Astrocyte (in vitro differentiated cells and primary cell): ENCODE data around the gene RIMBP2. TPM values are rescaled to one million over a fixed set of nuclear protein-coding genes. Genes with fewer than 3 reads are reported as not detected.

Experiments
- DNase-seq: peaks from one replicate; pipeline ENCODE4 v3.0.0-alpha.2; 2010; ENCODE audit warnings: low read depth
- FAIRE-seq: peaks from 2 replicates; lab custom pipeline; 2011; peaks lifted over from hg19 to GRCh38; lab: Jason Lieb, UNC
- H2AFZ ChIP-seq: 2 replicates; pipeline ENCODE4 v1.6.0; 2012; ENCODE audit warnings: low read depth, low read length, inconsistent platforms
- H3K27ac ChIP-seq: 2 replicates; pipeline ENCODE4 v1.5.1; 2011; ENCODE audit warnings: low read depth, low read length, inconsistent platforms
- H3K27me3 ChIP-seq: 2 replicates; pipeline ENCODE4 v1.6.0; 2011; ENCODE audit warnings: low read length, inconsistent platforms; ENCODE audit not compliant: insufficient read depth
- H3K36me3 ChIP-seq: 2 replicates; pipeline ENCODE4 v1.5.1; 2011; ENCODE audit warnings: low read length, inconsistent platforms; ENCODE audit not compliant: insufficient read depth
- H3K4me1 ChIP-seq: 2 replicates; pipeline ENCODE4 v1.5.1; 2011; ENCODE audit warnings: low read length, inconsistent platforms; ENCODE audit not compliant: insufficient read depth
- H3K4me2 ChIP-seq: 2 replicates; pipeline ENCODE4 v1.6.0; 2012; ENCODE audit warnings: low read length, inconsistent platforms
- H3K4me3 ChIP-seq: 2 replicates; pipeline ENCODE4 v1.5.1; 2011; ENCODE audit warnings: low read depth, mild to moderate bottlenecking, low read length, inconsistent platforms; ENCODE audit not compliant: insufficient read depth
- H3K79me2 ChIP-seq: 2 replicates; pipeline ENCODE4 v1.6.0; 2012; ENCODE audit warnings: mild to moderate bottlenecking, low read length, inconsistent platforms; ENCODE audit not compliant: insufficient read depth
- H3K9ac ChIP-seq: 2 replicates; pipeline ENCODE4 v1.6.0; 2012; ENCODE audit warnings: mild to moderate bottlenecking, low read length, inconsistent platforms
- H3K9me3 ChIP-seq: 2 replicates; pipeline ENCODE4 v1.5.1; 2012; ENCODE audit warnings: low read depth, mild to moderate bottlenecking, low read length, inconsistent platforms; ENCODE audit not compliant: insufficient read depth
- H4K20me1 ChIP-seq: 2 replicates; pipeline ENCODE4 v1.6.0; 2012; ENCODE audit warnings: low read length, inconsistent platforms; ENCODE audit not compliant: insufficient read depth
- H3K27ac Mint-ChIP-seq: one replicate; pipeline ENCODE4 v1.8.0; 2021; ENCODE audit warnings: mild to moderate bottlenecking, mixed read lengths; ENCODE audit not compliant: unreplicated experiment
- H3K27me3 Mint-ChIP-seq: one replicate; pipeline ENCODE4 v1.8.0; 2021; ENCODE audit warnings: low read depth, mixed read lengths; ENCODE audit not compliant: unreplicated experiment
- H3K36me3 Mint-ChIP-seq: one replicate; pipeline ENCODE4 v1.8.0; 2021; ENCODE audit warnings: low read depth, mixed read lengths; ENCODE audit not compliant: unreplicated experiment
- H3K4me1 Mint-ChIP-seq: one replicate; pipeline ENCODE4 v1.8.0; 2021; ENCODE audit warnings: low read depth, mixed read lengths; ENCODE audit not compliant: unreplicated experiment
- H3K4me3 Mint-ChIP-seq: one replicate; pipeline ENCODE4 v1.8.0; 2021; ENCODE audit warnings: mild to moderate bottlenecking, moderate library complexity, mixed read lengths; ENCODE audit not compliant: unreplicated experiment
- H3K9me3 Mint-ChIP-seq: one replicate; pipeline ENCODE4 v1.8.0; 2021; ENCODE audit warnings: mild to moderate bottlenecking, mixed read lengths; ENCODE audit not compliant: unreplicated experiment
- EZH2 ChIP-seq: IDR thresholded peaks from 2 replicates; pipeline ENCODE4 v1.6.1; 2012; ENCODE audit warnings: mild to moderate bottlenecking, low read length, inconsistent platforms; ENCODE audit not compliant: insufficient read depth
- total RNA-seq: library from RNA; stranded (reverse); gene quantifications from 2 replicates; pipeline ENCODE4 v1.2.1, GENCODE V29; 2021
- TF ChIP-seq, protein P1 (sequence below): IDR thresholded peaks from 2 replicates; pipeline ENCODE4 v1.5.1; 2011; ENCODE audit warnings: low read depth, mild to moderate bottlenecking, inconsistent platforms, low read length, moderate library complexity; ENCODE audit not compliant: insufficient read depth

Gene RIMBP2
- total RNA-seq, 1 donor from 2014 or later = 2.2 TPM

DNA sequence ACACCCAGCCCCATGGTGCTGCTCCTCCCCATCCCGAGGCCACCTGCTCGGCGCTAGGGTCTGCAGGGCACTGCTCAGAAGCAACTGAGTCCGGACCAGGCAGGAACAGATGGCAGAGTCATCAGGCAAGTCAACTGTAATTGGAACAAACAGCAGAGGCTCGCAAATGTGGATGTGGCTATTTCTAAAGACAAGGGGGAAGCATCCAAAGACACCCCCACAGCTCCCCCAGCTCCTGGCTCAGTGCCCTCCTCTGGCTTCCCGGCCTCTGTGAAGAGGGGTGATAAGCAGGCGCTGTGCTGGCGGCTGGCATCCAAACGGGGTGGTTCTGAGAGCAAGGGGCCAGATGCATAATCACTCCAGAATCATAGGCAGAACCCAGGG is 252.8 kb downstream of the RIMBP2 start:
- FAIRE-seq (no peak), DNase-seq (no peak)
- no peak overlapping the region for H3K9ac ChIP-seq
- Mint-ChIP-seq H3K4me1 (no peaks in the 10 kb centered on the region), H3K9me3 (peaks cover 21% of the 10 kb centered on the region), H3K36me3 (no peaks in the 10 kb centered on the region), H3K27ac (no peak overlapping the region), H3K4me3 (no peak overlapping the region), H3K27me3 (no peaks in the 10 kb centered on the region)
- no peaks in the 10 kb centered on the region for H3K79me2 ChIP-seq
- H3K4me2 ChIP-seq = no peak overlapping the region
- H3K9me3 ChIP-seq = peaks cover 19% of the 10 kb centered on the region
- no peaks in the 10 kb centered on the region for H3K27me3 ChIP-seq
- no peaks in the 10 kb centered on the region for H3K36me3 ChIP-seq
- no peak overlapping the region for H3K27ac ChIP-seq
- H4K20me1 ChIP-seq = no peaks in the 10 kb centered on the region
- TF ChIP-seq EZH2 = no peak
- TF ChIP-seq, protein P1, sequence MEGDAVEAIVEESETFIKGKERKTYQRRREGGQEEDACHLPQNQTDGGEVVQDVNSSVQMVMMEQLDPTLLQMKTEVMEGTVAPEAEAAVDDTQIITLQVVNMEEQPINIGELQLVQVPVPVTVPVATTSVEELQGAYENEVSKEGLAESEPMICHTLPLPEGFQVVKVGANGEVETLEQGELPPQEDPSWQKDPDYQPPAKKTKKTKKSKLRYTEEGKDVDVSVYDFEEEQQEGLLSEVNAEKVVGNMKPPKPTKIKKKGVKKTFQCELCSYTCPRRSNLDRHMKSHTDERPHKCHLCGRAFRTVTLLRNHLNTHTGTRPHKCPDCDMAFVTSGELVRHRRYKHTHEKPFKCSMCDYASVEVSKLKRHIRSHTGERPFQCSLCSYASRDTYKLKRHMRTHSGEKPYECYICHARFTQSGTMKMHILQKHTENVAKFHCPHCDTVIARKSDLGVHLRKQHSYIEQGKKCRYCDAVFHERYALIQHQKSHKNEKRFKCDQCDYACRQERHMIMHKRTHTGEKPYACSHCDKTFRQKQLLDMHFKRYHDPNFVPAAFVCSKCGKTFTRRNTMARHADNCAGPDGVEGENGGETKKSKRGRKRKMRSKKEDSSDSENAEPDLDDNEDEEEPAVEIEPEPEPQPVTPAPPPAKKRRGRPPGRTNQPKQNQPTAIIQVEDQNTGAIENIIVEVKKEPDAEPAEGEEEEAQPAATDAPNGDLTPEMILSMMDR = no peak
- no peaks in the 10 kb centered on the region for H3K4me1 ChIP-seq
- no peak overlapping the region for H3K4me3 ChIP-seq
- no peak overlapping the region for H2AFZ ChIP-seq

DNA sequence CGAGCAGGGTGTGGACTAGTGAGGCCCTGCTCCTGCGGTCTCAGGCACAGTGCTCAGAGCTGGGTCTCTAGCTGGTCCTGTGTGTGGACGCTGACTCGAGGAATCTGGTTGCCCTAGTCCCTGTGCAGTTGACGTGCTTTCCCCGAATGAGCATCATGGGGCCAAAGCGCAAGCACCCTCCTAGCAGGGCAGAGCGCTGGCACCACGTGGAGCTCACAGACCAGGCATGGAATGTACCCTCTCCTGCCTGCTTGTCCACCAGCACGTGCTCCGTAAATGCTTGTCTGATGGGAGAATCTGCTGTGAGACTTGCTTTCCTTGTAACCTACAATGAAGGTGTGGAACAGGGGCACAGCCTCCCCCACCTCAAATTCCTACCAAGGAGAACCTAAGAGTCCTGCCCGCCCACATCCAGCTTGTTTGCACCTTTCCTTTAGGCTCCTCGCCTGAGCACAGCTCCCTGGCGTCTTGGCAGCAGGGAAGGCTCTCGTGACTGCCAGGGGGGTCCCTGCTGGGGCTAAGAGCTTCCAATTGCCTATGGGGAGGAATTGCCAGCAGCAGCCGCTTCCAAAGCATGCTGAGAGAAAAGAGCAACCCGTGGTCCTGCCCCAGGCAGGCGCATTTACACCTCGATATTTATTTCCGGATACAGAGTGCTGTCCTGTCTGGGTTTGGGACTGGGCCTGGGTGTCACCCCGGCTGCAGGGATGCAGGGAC is 253.4 kb downstream of the RIMBP2 start:
- Histone ChIP-seq H3K4me1 (no peaks in the 10 kb centered on the region), H3K36me3 (no peaks in the 10 kb centered on the region), H3K27ac (no peak overlapping the region), H2AFZ (no peak overlapping the region), H3K79me2 (no peaks in the 10 kb centered on the region), H3K9me3 (peaks cover 14% of the 10 kb centered on the region), H4K20me1 (no peaks in the 10 kb centered on the region), H3K4me3 (no peak overlapping the region), H3K27me3 (no peaks in the 10 kb centered on the region), H3K4me2 (no peak overlapping the region), H3K9ac (no peak overlapping the region)
- Mint-ChIP-seq H3K9me3 (peaks cover 21% of the 10 kb centered on the region), H3K36me3 (no peaks in the 10 kb centered on the region), H3K27me3 (no peaks in the 10 kb centered on the region), H3K4me1 (no peaks in the 10 kb centered on the region), H3K27ac (no peak overlapping the region), H3K4me3 (no peak overlapping the region)
- FAIRE-seq (no peak), DNase-seq (no peak)
- TF ChIP-seq, protein P1 = no peak
- no peak for TF ChIP-seq EZH2

DNA sequence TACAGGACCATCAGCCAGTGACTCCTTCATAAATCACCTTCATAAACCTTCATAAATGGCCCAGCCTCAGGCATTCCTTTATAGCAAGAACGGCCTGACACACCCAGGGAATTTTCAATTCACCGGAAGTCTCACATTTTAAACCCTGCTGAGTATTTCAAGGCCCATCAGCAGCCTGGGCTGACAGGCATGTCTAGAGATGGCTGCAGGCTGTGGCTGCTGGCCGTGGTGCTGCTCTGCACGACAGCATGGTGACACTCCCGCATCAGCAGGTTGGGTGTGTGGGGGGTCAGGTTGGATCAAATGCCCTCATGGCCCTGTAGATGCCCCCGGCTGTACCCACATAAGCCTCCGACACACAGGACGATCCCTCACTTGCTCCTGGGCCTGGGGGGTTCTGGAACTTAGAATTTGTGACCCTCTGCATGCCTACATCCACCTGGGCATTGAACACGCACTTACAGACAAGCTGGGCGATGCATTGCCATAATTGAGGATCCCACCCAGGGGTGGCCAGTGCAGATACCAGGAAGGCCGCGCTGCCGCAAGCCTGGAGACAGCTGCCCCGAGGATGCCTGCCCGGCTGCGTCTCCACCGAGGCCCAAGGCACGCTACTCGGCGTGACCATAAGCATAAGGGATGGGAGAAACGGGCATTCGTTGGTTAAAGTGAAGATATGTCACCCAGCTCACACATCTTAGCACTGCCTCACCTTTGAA is 254.1 kb downstream of the RIMBP2 start:
- Mint-ChIP-seq H3K27ac (no peak overlapping the region), H3K4me1 (no peaks in the 10 kb centered on the region), H3K27me3 (no peaks in the 10 kb centered on the region), H3K4me3 (no peak overlapping the region), H3K9me3 (peaks cover 15% of the 10 kb centered on the region), H3K36me3 (no peaks in the 10 kb centered on the region)
- Histone ChIP-seq H3K9ac (no peak overlapping the region), H2AFZ (no peak overlapping the region), H3K27me3 (no peaks in the 10 kb centered on the region), H3K4me3 (no peak overlapping the region), H3K9me3 (peaks cover 12% of the 10 kb centered on the region), H3K36me3 (no peaks in the 10 kb centered on the region), H3K79me2 (no peaks in the 10 kb centered on the region), H3K27ac (no peak overlapping the region), H4K20me1 (no peaks in the 10 kb centered on the region), H3K4me2 (no peak overlapping the region), H3K4me1 (no peaks in the 10 kb centered on the region)
- FAIRE-seq = no peak
- no peak for TF ChIP-seq EZH2
- TF ChIP-seq, protein P1 = no peak
- no peak for DNase-seq
